Gastrocnemius medialis (tissue), 4 donors: Measurements from ENCODE around the gene USP6NL. TPM values are rescaled to one million over a fixed set of nuclear protein-coding genes. Genes with fewer than 3 reads are reported as not detected.

ENCODE experiments used
- ATAC-seq, 2 donors: fragments of 150-250 bp; one replicate each; pipeline ENCODE4 v1.9.1; 2016
- DNase-seq, 2 donors: peaks; one replicate each; pipeline ENCODE4 v3.0.0-alpha.2; 2019
- H3K27ac ChIP-seq, 4 donors: fragments of 200-600 bp; sonication (generic); 1 replicate in 1 of 4; 2 replicates in 3 of 4; pipeline ENCODE4 v1.5.1; 2016 to 2018; ENCODE audit warnings: mild to moderate bottlenecking in 2 of 4, moderate library complexity in 1 of 4
- H3K27me3 ChIP-seq, 3 donors: fragments of 200-600 bp; sonication (generic) in 2 of 3; 1 replicate in 1 of 3; 2 replicates in 2 of 3; pipeline versions ENCODE4 v1.5.1 to v1.6.0; 2016 to 2019; ENCODE audit warnings: mild to moderate bottlenecking in 1 of 3, moderate library complexity in 1 of 3
- H3K36me3 ChIP-seq, 2 donors: fragments of 200-600 bp; sonication (generic) in 1 of 2; one replicate each; pipeline ENCODE4 v1.5.1; 2017 to 2018
- H3K4me1 ChIP-seq, 2 donors: fragments of 200-600 bp; sonication (generic) in 1 of 2; one replicate each; pipeline ENCODE4 v1.5.1; 2016 to 2017; ENCODE audit warnings: mild to moderate bottlenecking in 2 of 2
- H3K4me3 ChIP-seq, 4 donors: fragments of 200-600 bp; sonication (generic) in 3 of 4; 1 replicate in 1 of 4; 2 replicates in 3 of 4; pipeline ENCODE4 v1.5.1; 2016 to 2019; ENCODE audit warnings: mild to moderate bottlenecking in 2 of 4
- H3K9me3 ChIP-seq, 3 donors: fragments of 200-600 bp; sonication (generic) in 2 of 3; 1 replicate in 1 of 3; 2 replicates in 2 of 3; pipeline ENCODE4 v1.5.1; 2016 to 2019
- CTCF ChIP-seq, 5 experiments: fragments of 450-650 bp in 3 of 5; fragments of 200-600 bp in 2 of 5; sonication (generic) in 2 of 5; IDR thresholded peaks in 4 of 5; conservative IDR thresholded peaks in 1 of 5; 1 replicate in 4 of 5; 2 replicates in 1 of 5; pipeline ENCODE4 v1.5.1; 2016 to 2019; ENCODE audit warnings: antibody characterized with exemption in 5 of 5, mild to moderate bottlenecking in 3 of 5, moderate library complexity in 3 of 5
- POLR2A ChIP-seq, 2 donors: fragments of 450-650 bp; IDR thresholded peaks; one replicate each; pipeline ENCODE4 v1.6.1; 2017; ENCODE audit warnings: antibody characterized with exemption in 2 of 2, mild to moderate bottlenecking in 2 of 2, moderate library complexity in 2 of 2
- in situ Hi-C, 4 donors: fragments of 200-750 bp; cut with MboI; loops; one replicate each; pipeline versions ENCODE4 v1.15.0 to v1.8.0; 2017; ENCODE audit warnings: low sequenced_read_pairs in 4 of 4
- intact Hi-C: fragments of 100-400 bp; cut with DNase I; formaldehyde crosslinking; loops from one replicate; pipeline ENCODE4 v1.15.1; 2023; ENCODE audit warnings: low total_unique reads
- total RNA-seq, 4 donors: library from RNA; depleted of rRNA; stranded (reverse); fragments of >200 nt; gene quantifications; one replicate each; pipeline versions ENCODE4 v1.1.0 to v1.2.3, GENCODE V29; 2016

The USP6NL gene
- total RNA-seq, 4 donors from 2014 or later = 5.6 to 6.2 (median 5.9) TPM

DNA sequence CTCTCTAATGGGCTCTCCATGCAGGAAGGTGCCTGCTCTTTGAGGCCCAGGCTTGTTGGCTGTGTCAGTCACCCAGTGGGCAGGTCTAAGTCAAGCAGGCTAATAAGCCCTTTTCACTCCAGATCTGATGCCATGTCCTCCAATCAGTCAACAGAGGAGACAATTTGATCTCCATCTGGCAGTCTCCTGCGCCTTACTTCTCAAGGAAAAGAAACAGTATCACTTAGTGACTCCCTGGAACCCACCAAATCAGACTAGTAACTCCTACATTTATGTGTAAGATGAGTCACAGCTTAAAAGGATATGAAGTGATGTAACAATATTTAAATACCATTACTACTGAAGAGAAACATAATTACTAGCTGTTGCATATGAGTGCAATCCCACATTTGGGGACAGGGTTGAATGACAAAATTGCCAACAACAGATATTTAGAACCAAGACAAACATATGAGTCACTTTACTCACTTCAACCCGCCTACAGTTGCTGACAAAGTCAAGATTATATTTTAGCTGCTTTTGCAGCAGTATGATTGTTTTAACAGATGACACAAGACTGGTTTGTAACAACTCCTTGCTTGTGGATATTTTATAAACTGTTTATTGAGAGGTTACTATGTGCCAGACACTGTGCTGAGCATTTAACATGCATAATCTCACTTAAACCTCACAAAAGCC is 72.1 kb downstream of the USP6NL start:
- TF ChIP-seq POLR2A (IDR thresholded peaks at IDR 0.05) (no peak), CTCF (IDR thresholded peaks at IDR 0.05 in 4 of 5, conservative IDR thresholded peaks at IDR 0.05 in 1 of 5) (no peak)

GRCh38 chr10:11538834-11539190 is 72.6 kb downstream of the USP6NL start:
- Histone ChIP-seq H3K36me3 (no peaks in the 10 kb centered on the region), H3K9me3 (no peaks in the 10 kb centered on the region), H3K27ac (no peak overlapping the region), H3K4me1 (no peaks in the 10 kb centered on the region), H3K4me3 (no peak overlapping the region), H3K27me3 (no peaks in the 10 kb centered on the region)
- DNase-seq = no peak
- no peak for TF ChIP-seq CTCF (IDR thresholded peaks at IDR 0.05 in 4 of 5, conservative IDR thresholded peaks at IDR 0.05 in 1 of 5)
- intact Hi-C loops = no loop called here
- in situ Hi-C loops = no loop called here
- ATAC-seq = no peak

More for the DNA sequence above, 72.1 kb downstream of the USP6NL start:
- no peaks in the 10 kb centered on the region for H3K9me3 ChIP-seq
- no peaks in the 10 kb centered on the region for H3K36me3 ChIP-seq
- H3K4me1 ChIP-seq = no peaks in the 10 kb centered on the region
- H3K27ac ChIP-seq = no peak overlapping the region
- in situ Hi-C loops (no loop called here), intact Hi-C loops (no loop called here)
- no peaks in the 10 kb centered on the region for H3K27me3 ChIP-seq
- no peak overlapping the region for H3K4me3 ChIP-seq
- DNase-seq = no peak
- ATAC-seq = no peak

- intact Hi-C loops = no loop called here
- no peak overlapping the region for H3K4me3 ChIP-seq
These were observed 75.2 kb downstream of the USP6NL start for GRCh38 chr10:11536228-11536627.

GRCh38 chr10:11535346-11535959 is 76.0 kb downstream of the USP6NL start:
- in situ Hi-C loops = no loop called here
- DNase-seq = no peak
- TF ChIP-seq POLR2A (IDR thresholded peaks at IDR 0.05) (no peak), CTCF (IDR thresholded peaks at IDR 0.05 in 4 of 5, conservative IDR thresholded peaks at IDR 0.05 in 1 of 5) (no peak)
- no peaks in the 10 kb centered on the region for H3K27me3 ChIP-seq
- no peaks in the 10 kb centered on the region for H3K4me1 ChIP-seq
- no peak overlapping the region for H3K27ac ChIP-seq
- H3K9me3 ChIP-seq = no peaks in the 10 kb centered on the region
- no peak for ATAC-seq
- H3K36me3 ChIP-seq = no peaks in the 10 kb centered on the region
- intact Hi-C loops = no loop called here
- H3K4me3 ChIP-seq = no peak overlapping the region

More at GRCh38 chr10:11536228-11536627, 75.2 kb downstream of the USP6NL start:
- TF ChIP-seq CTCF (IDR thresholded peaks at IDR 0.05 in 4 of 5, conservative IDR thresholded peaks at IDR 0.05 in 1 of 5) = no peak
- no peak for TF ChIP-seq POLR2A (IDR thresholded peaks at IDR 0.05)
- DNase-seq (no peak), ATAC-seq (no peak)
- Histone ChIP-seq H3K36me3 (no peaks in the 10 kb centered on the region), H3K9me3 (no peaks in the 10 kb centered on the region), H3K27me3 (no peaks in the 10 kb centered on the region), H3K4me1 (no peaks in the 10 kb centered on the region), H3K27ac (no peak overlapping the region)
- in situ Hi-C loops = no loop called here
